ENCODE data around the gene ELN. TPM values are rescaled to one million over a fixed set of nuclear protein-coding genes. Genes with fewer than 3 reads are reported as not detected.
"Not testable (repeated sequence)": the region's sequence is repeated elsewhere in the genome, so short reads cannot be mapped to it uniquely, and the experiment has no call there.

The ELN gene
- total and polyA plus RNA-seq, 2 donors (not counting 3 experiments of a cell fraction or from before 2014, with no cell fraction given) = 1.7 to 2.6 TPM

DNA sequence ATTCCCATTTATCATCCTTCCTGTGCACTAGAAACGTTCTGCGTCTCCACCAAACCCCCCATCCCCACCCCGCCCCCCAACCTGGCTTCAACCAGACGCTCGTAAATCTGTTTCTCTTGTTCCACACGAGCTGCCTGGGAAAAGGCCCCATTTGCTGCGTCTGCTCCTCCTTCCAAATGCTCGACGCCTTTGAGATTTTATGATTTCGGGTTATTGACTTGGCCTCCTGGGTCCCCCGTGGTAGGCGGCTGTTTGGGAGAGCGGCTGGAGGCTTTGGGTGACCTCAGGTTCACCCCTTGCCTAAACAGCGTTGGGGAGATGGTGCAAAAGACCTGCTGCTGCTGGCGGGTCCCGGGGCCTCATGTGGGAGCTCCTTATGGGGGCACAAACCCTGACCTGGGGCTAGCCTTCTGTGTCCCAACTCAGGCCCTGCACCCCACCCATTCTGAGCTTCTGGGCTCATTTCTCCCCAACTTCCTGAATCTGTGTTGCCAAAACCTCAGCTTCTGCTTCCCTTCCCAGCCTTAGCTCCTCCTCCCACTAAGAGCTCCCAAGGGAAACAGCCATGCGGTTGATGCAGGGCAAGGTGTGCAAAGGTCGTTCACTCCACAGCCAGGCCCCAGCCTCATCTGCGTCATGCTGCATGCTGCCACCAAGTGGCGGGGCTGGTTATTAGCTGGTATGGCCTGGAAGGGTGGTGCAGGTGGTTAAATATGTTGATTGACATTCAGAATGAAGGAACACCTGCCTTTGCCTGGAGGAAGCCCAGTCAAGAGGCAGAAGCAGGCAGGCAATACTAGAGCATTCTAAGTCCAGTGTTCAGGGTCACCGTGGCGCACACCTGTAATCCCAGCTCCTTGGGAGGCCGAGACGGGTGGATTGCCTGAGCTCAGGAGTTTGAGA is 49.1 kb upstream of the ELN start:
- no peaks in the 10 kb centered on the region for H3K9me3 ChIP-seq (replicated peaks; ENCODE audit: control insufficient read depth, insufficient read depth, low read length)
- ChIA-PET CTCF (interaction anchor here (0.8 to 3.2 kb wide), 14 partner anchors 9 to 115 kb away, joined by 3 to 23 read pairs (median 4); no protein-coding TSS in a partner anchor), POLR2A (no interaction called here)
- H3K27ac ChIP-seq (ENCODE audit: insufficient read depth, low read depth, low read length) = no peak overlapping the region
- no peaks in the 10 kb centered on the region for H3K27me3 ChIP-seq (ENCODE audit: control insufficient read depth in 2 of 2, insufficient read depth in 2 of 2, low read length in 2 of 2)
- no peak overlapping the region for H3K9ac ChIP-seq (replicated peaks; ENCODE audit: extremely low read depth, insufficient read depth, low read length)
- no TSS peak for BruUV-seq (replicated peaks)
- FAIRE-seq (no peak), DNase-seq (ENCODE audit: low read depth, low spot score) (peak; percentile 24)
- H3K4me2 ChIP-seq (ENCODE audit: insufficient read depth, low read length) = no peak overlapping the region
- dilution Hi-C loops (cut with MboI; ENCODE audit: extremely low pct_ligation_motif_present, low sequenced_read_pairs) (no loop called here), intact Hi-C loops (cut with micrococcal nuclease) (loop anchor here (1.0 kb wide), 1 partner anchor 113 kb away; no protein-coding TSS in a partner anchor)
- no peaks in the 10 kb centered on the region for H3K79me2 ChIP-seq (ENCODE audit: control insufficient read depth, insufficient read depth, low read length)
- H3K9me1 ChIP-seq (replicated peaks; ENCODE audit: control insufficient read depth, extremely low read depth, insufficient read depth, low read length) = no peaks in the 10 kb centered on the region
- H2AFZ ChIP-seq (ENCODE audit: low read depth, low read length) = no peak overlapping the region
- no peaks in the 10 kb centered on the region for H4K20me1 ChIP-seq (replicated peaks; ENCODE audit: control insufficient read depth, extremely low read depth, insufficient read depth, low read length)
- H3K4me1 ChIP-seq (ENCODE audit: control insufficient read depth, extremely low read depth, insufficient read depth, low read length) = no peaks in the 10 kb centered on the region
- H3K4me3 ChIP-seq (replicated peaks in 1 of 3; ENCODE audit: insufficient read depth in 1 of 3, low read depth in 1 of 3, low read length in 3 of 3) = no peak overlapping the region
- no peak for TF ChIP-seq MYC (IDR thresholded peaks at IDR 0.05; ENCODE audit: low read depth, low read length)
- TF ChIP-seq, protein P1, sequence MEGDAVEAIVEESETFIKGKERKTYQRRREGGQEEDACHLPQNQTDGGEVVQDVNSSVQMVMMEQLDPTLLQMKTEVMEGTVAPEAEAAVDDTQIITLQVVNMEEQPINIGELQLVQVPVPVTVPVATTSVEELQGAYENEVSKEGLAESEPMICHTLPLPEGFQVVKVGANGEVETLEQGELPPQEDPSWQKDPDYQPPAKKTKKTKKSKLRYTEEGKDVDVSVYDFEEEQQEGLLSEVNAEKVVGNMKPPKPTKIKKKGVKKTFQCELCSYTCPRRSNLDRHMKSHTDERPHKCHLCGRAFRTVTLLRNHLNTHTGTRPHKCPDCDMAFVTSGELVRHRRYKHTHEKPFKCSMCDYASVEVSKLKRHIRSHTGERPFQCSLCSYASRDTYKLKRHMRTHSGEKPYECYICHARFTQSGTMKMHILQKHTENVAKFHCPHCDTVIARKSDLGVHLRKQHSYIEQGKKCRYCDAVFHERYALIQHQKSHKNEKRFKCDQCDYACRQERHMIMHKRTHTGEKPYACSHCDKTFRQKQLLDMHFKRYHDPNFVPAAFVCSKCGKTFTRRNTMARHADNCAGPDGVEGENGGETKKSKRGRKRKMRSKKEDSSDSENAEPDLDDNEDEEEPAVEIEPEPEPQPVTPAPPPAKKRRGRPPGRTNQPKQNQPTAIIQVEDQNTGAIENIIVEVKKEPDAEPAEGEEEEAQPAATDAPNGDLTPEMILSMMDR (IDR thresholded peaks at IDR 0.05; ENCODE audit: extremely low read depth in 1 of 2, insufficient read depth in 1 of 2, low read depth in 1 of 2, low read length in 2 of 2) = peak; percentile 31 to 50
- no peak for TF ChIP-seq POLR2A (IDR thresholded peaks at IDR 0.05; ENCODE audit: low read depth, low read length)
- no peaks in the 10 kb centered on the region for H3K36me3 ChIP-seq (ENCODE audit: control insufficient read depth in 2 of 2, extremely low read depth in 1 of 2, insufficient read depth in 2 of 2, low read length in 2 of 2)

DNA sequence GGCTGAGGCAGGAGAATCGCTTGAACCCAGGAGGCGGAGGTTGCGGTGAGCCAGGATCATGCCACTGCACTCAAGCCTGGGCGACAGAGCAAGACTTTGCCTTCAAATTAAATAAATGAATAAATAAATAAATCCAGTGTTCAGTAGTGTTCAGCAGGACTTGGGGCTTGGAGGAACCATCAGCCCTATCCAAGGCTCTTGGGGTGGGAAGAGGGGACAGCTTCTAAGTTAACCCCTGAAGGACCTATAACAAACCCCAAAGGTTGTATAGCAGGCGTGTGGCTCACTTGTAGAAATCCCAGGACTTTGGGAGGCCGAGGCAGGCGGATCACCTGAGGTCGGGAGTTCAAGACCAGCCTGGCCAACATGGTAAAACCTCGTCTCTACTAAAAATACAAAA is 48.3 kb upstream of the ELN start:
- BruUV-seq (replicated peaks); FAIRE-seq; POLR2A ChIA-PET; H3K4me2 ChIP-seq (ENCODE audit: insufficient read depth, low read length); H3K79me2 ChIP-seq (ENCODE audit: control insufficient read depth, insufficient read depth, low read length); H3K9me3 ChIP-seq (replicated peaks; ENCODE audit: control insufficient read depth, insufficient read depth, low read length); H3K4me1 ChIP-seq (ENCODE audit: control insufficient read depth, extremely low read depth, insufficient read depth, low read length); dilution Hi-C loops (cut with MboI; ENCODE audit: extremely low pct_ligation_motif_present, low sequenced_read_pairs); H3K4me3 ChIP-seq (replicated peaks in 1 of 3; ENCODE audit: insufficient read depth in 1 of 3, low read depth in 1 of 3, low read length in 3 of 3); H3K27me3 ChIP-seq (ENCODE audit: control insufficient read depth in 2 of 2, insufficient read depth in 2 of 2, low read length in 2 of 2); H3K36me3 ChIP-seq (ENCODE audit: control insufficient read depth in 2 of 2, extremely low read depth in 1 of 2, insufficient read depth in 2 of 2, low read length in 2 of 2); H3K27ac ChIP-seq (ENCODE audit: insufficient read depth, low read depth, low read length); H3K9me1 ChIP-seq (replicated peaks; ENCODE audit: control insufficient read depth, extremely low read depth, insufficient read depth, low read length); H4K20me1 ChIP-seq (replicated peaks; ENCODE audit: control insufficient read depth, extremely low read depth, insufficient read depth, low read length); DNase-seq (ENCODE audit: low read depth, low spot score); H2AFZ ChIP-seq (ENCODE audit: low read depth, low read length); H3K9ac ChIP-seq (replicated peaks; ENCODE audit: extremely low read depth, insufficient read depth, low read length): not testable (repeated sequence)
- CTCF ChIA-PET = interaction anchor here (0.8 to 3.2 kb wide), 14 partner anchors 8 to 116 kb away, joined by 3 to 23 read pairs (median 4); no protein-coding TSS in a partner anchor
- intact Hi-C loops (cut with micrococcal nuclease) = loop anchor here (1.0 kb wide), 1 partner anchor 113 kb away; no protein-coding TSS in a partner anchor

Measured in endothelial cell of umbilical vein (primary cell).